Measurements from ENCODE around the gene DUS3L.
"Not testable (repeated sequence)": the region's sequence is repeated elsewhere in the genome, so short reads cannot be mapped to it uniquely, and the experiment has no call there.

DUS3L gene

DNA sequence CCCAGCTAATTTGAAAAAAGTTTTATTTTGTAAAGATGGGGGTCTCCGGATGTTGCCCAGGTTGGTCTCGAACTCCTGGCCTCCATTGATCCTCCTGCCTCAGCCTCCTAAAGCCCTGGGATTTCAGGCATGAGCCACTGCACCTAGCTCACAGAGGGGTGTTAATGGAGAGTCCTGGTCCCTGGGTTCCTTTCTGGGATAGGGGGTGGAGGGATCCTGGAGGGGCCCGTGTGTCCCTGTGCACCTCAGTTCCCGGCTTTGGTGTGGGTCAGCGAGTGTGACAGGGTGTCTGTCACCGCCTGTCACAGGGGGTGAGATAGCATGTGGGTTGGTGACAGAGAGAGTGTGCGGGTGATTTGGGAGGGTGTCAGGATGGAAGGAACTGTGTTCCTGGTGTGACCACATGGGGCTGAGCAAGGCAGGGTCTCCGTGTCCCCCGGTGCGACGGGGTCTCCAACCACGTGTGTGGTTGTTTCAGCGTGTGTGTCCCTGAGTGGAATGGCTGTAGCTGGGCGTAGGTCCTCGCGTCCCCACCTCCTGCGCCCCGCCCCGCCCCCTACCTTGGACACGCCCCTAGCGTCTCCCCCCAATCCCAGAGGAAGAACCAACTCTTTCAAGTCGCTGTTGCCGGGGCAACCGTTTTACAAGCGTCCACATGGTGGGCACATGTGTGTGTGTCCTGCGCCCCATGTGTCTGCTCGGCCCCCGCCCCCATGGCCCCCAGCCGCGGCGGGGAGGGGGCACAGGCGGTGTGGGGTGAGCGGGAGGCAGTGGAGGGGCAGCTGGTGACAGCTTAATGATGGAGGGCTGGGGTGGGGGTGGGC, 11.0 kb upstream of the DUS3L start:
- no peak for DNase-seq (ENCODE audit: low read depth in 2 of 3, low spot score in 2 of 3)

- DNase-seq (ENCODE audit: low read depth in 2 of 3, low spot score in 2 of 3) = no peak
Observed at GRCh38 chr19:5800361-5801270, 9.7 kb upstream of the DUS3L start.

- no peak for DNase-seq (ENCODE audit: low read depth in 2 of 3, low spot score in 2 of 3)
Observed at GRCh38 chr19:5799247-5800241, 8.6 kb upstream of the DUS3L start.

- DNase-seq (ENCODE audit: low read depth in 2 of 3, low spot score in 2 of 3) = no peak
Observed at GRCh38 chr19:5798244-5798643, 7.3 kb upstream of the DUS3L start.

DNA sequence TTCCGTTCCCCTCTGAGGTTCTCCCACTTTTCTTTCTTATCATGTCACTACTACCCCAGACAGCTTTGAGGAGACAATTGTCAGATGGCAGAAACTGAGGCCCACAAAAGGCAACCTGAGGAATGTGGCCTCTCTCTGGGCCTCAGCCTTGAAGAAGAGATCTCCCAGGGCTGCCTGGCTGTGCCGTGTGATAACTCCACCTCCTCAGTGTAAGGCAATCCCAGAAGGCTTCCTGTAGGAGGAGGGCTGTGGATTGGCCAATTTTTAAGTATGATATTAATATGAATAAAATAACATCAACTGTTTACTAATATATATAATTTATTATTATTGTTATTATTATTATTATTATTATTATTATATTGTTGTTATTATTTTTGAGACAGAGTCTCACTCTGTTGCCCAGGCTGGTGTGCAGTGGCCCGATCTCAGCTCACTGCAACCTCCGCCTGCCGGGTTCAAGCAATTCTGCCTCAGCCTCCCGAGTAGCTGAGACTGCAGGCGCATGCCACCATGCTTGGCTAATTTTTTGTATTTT, 4.5 kb upstream of the DUS3L start:
- no peak for DNase-seq (ENCODE audit: low read depth in 2 of 3, low spot score in 2 of 3)

DNA sequence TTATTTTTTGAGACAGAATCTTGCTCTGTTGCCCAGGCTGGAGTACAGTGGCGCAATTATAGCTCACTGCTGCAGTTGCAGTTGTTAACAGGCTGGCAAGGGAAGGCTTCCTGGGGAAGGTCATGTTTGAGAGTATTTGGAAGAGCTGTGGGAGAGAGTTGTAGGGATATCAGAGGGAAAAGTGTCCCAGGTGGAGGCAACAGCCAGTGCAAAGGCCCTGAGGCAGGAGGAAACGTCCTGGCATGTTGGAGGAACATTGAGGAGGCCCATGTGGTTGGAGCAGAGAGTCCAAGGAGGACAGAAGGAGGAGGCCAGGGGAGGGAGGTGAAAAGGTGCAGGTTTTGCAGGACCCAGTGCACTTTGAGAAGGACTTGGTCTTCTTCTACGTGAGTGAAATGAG, 2.2 kb upstream of the DUS3L start:
- DNase-seq (ENCODE audit: low read depth in 2 of 3, low spot score in 2 of 3) = no peak

GRCh38 chr19:5792224-5792623, 1.3 kb upstream of the DUS3L start:
- DNase-seq (ENCODE audit: low read depth in 2 of 3, low spot score in 2 of 3) = no peak

- no peak for DNase-seq (ENCODE audit: low read depth in 2 of 3, low spot score in 2 of 3)
Observed at GRCh38 chr19:5789886-5790558, 941 bp downstream of the DUS3L start.

DNA sequence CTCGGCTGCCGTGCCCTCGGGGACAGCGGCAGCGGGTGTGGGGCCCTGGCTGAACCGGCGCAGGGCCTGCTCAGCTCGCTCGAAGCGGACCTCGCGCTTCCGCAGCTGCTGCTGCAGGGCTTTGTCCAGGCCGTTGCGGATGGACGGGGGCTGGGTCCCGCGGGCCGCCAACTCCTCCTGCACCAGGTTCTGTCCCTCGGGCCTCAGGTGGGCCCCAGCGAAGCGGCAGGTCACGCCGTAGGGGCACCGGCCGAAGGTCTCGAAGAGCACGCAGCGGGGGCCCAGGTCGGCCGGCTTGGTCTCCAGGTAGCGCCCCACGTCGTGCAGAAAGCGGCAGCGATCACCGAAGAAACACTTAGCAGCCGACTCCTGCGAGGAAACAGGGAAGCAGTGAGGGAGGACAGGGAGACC, 1.6 kb downstream of the DUS3L start:
- DNase-seq (ENCODE audit: low read depth in 2 of 3, low spot score in 2 of 3) = no peak

DNA sequence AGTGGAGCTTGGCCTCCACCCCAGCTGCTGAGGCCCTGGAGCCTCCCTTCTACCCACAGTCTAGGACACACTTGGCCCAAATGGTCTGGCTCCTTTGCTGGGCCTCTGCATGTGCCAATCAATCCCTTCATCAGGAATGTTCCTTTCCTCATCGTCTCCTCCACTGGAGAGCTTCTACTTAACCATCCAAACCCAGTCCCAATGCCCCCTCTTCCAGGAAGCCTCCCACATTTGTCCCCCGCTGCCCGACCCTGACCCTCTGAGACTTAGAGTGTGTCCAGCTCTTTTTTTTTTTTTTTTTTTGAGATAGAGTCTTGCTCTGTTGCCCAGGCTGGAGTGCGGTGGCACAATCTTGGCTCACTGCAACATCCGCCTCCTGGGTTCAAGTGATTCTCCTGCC, 2.5 kb downstream of the DUS3L start:
- no peak for DNase-seq (ENCODE audit: low read depth in 2 of 3, low spot score in 2 of 3)

DNA sequence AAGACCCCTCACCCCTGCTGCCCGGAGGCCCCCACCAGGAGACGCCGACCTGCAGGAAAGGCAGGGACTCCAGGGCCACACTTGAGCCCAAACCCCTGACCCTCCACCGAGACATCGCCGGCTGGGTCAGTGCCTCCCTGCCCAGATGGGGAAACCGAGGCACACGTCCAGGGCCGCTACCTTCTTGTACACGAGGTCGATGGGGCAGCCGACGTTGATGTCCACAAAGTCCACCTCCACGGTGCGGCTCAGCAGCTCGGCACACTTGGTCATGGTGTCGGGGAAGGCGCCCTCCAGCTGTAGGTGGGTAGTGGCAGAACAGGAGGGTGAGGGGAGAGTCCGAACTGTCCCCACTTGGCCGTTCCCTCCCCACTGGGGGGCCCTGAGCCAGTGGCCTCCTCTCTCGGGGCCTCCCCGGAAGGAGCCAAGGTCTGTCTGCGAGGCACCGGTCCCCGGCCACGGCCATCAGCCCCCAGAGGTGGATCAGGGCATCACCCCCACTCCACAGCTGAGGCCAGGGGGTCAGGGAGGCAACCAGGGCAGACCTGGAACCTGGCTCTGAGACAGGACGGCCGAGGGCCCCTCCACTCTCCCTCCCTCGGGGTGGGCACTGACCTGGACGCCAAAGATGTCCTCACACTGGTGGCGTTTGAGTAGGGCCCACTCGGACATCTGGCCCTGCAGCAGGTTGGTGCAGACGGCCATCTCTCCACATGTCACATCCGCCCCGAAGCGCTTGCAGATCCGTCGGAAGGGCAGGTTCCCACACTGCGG, 3.4 kb downstream of the DUS3L start:
- DNase-seq (ENCODE audit: low read depth in 2 of 3, low spot score in 2 of 3) = no peak

DNA sequence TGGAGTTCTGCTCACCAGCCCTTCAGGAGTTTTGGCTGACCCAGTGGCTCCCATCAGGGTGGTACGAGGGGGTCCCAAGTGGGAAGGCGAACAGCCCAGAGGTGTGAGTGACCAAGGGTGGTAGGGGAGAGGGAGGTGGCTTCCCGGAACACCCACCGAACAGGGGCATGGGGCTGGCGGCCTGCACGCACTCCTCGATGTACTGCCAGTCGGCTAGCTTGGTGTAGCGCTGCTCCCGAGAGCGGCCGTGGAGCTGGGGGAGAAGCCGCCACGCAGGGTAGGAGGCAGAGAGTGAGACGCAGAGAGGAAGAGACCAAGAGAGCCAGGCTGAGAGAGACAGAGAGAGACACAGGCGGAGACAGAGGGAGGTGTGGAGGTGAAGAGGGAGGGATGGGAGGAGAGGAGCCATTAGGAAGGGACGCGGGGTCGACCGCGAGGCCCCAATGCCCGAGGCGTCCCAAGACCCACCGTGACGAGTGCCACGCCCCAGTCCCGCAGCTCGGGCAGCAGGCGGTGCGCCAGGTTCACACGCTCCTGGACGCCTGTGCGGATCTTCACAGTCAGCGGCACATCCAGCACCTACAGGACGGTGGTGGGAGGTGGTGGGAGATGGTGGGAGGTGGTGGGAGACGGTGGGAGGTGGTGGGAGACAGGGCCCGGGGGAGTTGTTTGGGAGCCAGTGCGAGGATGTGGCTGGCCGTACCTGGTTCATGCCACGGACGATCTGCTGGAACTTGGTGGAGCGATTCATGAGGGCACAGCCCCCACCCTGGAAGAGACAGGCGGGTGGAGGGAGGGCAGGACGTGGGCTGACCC, 4.2 kb downstream of the DUS3L start:
- DNase-seq (ENCODE audit: low read depth in 2 of 3, low spot score in 2 of 3) = no peak

DNA sequence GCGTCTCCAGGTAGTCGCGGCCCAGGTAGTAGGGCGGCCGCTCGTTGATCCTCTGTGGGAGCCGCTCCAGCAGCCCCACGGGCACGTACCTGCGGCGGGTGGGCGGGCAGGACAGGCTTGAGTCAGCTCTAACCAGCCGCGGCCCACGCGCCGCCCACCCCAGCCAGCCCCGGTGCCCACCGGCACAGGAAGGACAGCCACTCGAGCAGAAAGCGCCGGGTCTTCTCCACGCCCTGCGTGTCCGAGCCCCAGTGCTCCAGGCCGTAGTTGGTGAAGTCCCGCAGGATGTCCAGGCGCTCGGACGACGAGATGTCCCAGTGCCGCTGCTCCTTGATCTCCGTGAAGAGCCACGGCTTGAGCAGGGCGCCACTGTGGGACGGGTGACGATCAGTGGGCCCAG, 5.5 kb downstream of the DUS3L start:
- DNase-seq (ENCODE audit: low read depth in 2 of 3, low spot score in 2 of 3) = no peak

GRCh38 chr19:5784581-5785147, 6.3 kb downstream of the DUS3L start, which contains the start of gene PRR22:
Gene PRR22 (minus strand): TSS chr19:5784746. CDS start chr19:5784660, 86 bp downstream.
- DNase-seq (ENCODE audit: low read depth in 2 of 3, low spot score in 2 of 3) = no peak

- no peak for DNase-seq (ENCODE audit: low read depth in 2 of 3, low spot score in 2 of 3)
Observed at GRCh38 chr19:5782945-5783919, 7.7 kb downstream of the DUS3L start.

DNA sequence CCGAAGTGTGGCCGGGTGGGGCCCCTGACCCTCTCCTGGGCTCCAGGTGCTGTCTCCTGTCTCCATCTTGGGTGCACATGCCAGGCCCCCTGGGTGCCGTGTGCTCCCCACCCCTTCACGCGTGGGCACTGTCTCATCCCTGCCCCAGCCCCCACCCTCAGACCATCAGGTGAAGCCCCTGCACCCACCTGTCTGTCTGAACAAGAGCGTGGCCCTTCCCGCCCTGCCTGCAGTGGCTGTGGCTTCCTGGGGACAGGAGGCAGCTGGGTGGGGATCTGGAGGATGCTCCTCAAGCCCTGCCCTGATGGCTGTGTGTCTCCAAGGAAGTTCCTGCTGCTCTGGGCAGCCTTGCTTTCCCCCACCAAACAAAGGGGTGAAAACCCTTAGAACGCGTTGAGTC, 8.6 kb downstream of the DUS3L start:
- DNase-seq (ENCODE audit: low read depth in 2 of 3, low spot score in 2 of 3) = no peak

DNA sequence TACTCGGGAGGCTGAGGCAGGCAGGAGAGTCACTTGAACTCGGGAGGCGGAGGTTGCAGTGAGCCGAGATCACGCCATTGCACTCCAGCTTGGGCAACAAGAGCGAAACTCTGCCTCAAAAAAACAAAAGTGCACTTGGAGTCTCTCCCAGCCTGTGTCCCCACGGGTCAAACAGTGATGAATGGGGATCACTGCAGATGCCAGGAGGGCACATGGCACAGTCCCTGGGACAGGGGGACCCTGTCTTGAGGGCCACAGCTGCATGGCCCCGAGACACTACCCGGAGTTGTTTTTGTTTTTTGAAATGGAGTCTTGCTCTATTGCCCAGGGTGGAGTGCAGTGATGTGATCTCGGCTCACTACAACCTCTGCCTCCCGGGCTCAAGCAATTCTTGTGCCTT, 10.0 kb downstream of the DUS3L start:
- DNase-seq (ENCODE audit: low read depth in 2 of 3, low spot score in 2 of 3) = not testable (repeated sequence)
